GM18520 (cell line): ENCODE data around the gene SDCCAG8.

ENCODE experiments used
- ATAC-seq: cut with Tn5 transposase; IDR thresholded peaks from one replicate; pipeline ENCODE4 v1.9.1; 2021; ENCODE audit not compliant: unreplicated experiment

The SDCCAG8 gene

GRCh38 chr1:243254233-243254926 is 1.5 kb upstream of the SDCCAG8 start:
- no peak for ATAC-seq

GRCh38 chr1:243254927-243255790 is 682 bp upstream of the SDCCAG8 start, which contains the start of gene CEP170:
Gene CEP170, minus strand, starts transcription at chr1:243255281. Its CDS starts 30,001 bp downstream, at chr1:243225280.
- ATAC-seq: peak; percentile 29

- no peak for ATAC-seq
Measured at GRCh38 chr1:243256590-243256989, 749 bp downstream of the SDCCAG8 start.

GRCh38 chr1:243257189-243257588 is 1.3 kb downstream of the SDCCAG8 start:
- no peak for ATAC-seq

GRCh38 chr1:243258731-243259130 is 2.9 kb downstream of the SDCCAG8 start:
- ATAC-seq: no peak

GRCh38 chr1:243260221-243260880 is 4.5 kb downstream of the SDCCAG8 start:
- ATAC-seq: no peak

- ATAC-seq: no peak
Measured at GRCh38 chr1:243261390-243261789, 5.5 kb downstream of the SDCCAG8 start.

- no peak for ATAC-seq
Measured at GRCh38 chr1:243264717-243265116, 8.9 kb downstream of the SDCCAG8 start.

GRCh38 chr1:243266231-243266630 is 10.4 kb downstream of the SDCCAG8 start:
- ATAC-seq: no peak

GRCh38 chr1:243267471-243267880 is 11.6 kb downstream of the SDCCAG8 start:
- no peak for ATAC-seq

- no peak for ATAC-seq
Measured at GRCh38 chr1:243267914-243268653, 12.2 kb downstream of the SDCCAG8 start.

- ATAC-seq: no peak
Measured at GRCh38 chr1:243268751-243269460, 13.1 kb downstream of the SDCCAG8 start.

GRCh38 chr1:243269461-243269801 is 13.6 kb downstream of the SDCCAG8 start:
- ATAC-seq: no peak

- ATAC-seq: no peak
Measured at GRCh38 chr1:243270097-243270864, 14.4 kb downstream of the SDCCAG8 start.

GRCh38 chr1:243271996-243272395 is 16.2 kb downstream of the SDCCAG8 start:
- ATAC-seq: no peak

GRCh38 chr1:243272401-243272800 is 16.6 kb downstream of the SDCCAG8 start:
- no peak for ATAC-seq

- ATAC-seq: no peak
Measured at GRCh38 chr1:243273506-243273905, 17.7 kb downstream of the SDCCAG8 start.

- no peak for ATAC-seq
Measured at GRCh38 chr1:243273945-243274344, 18.1 kb downstream of the SDCCAG8 start.

- no peak for ATAC-seq
Measured at GRCh38 chr1:243275316-243275715, 19.5 kb downstream of the SDCCAG8 start.
